Nephron progenitor cell (in vitro differentiated cells): ENCODE data around the gene NUP62.

Experiments
- DNase-seq: peaks from one replicate; pipeline ENCODE4 v3.0.0; 2021
- H3K27ac Mint-ChIP-seq: 2 replicates; pipeline ENCODE4 v1.8.0; 2021; ENCODE audit warnings: mild to moderate bottlenecking, moderate library complexity, mixed read lengths
- H3K27me3 Mint-ChIP-seq: 2 replicates; pipeline ENCODE4 v1.8.0; 2021; ENCODE audit warnings: mild to moderate bottlenecking, low read depth, mixed read lengths; ENCODE audit not compliant: poor library complexity
- H3K36me3 Mint-ChIP-seq: 2 replicates; pipeline ENCODE4 v1.8.0; 2021; ENCODE audit warnings: low read depth, mixed read lengths
- H3K4me1 Mint-ChIP-seq: 2 replicates; pipeline ENCODE4 v1.8.0; 2021; ENCODE audit warnings: mixed read lengths
- H3K4me3 Mint-ChIP-seq: 2 replicates; pipeline ENCODE4 v1.8.0; 2021; ENCODE audit warnings: mild to moderate bottlenecking, moderate library complexity, mixed read lengths
- H3K9me3 Mint-ChIP-seq: 2 replicates; pipeline ENCODE4 v1.8.0; 2021; ENCODE audit warnings: mild to moderate bottlenecking, moderate library complexity, mixed read lengths
- CTCF ChIP-seq: fragments of 200-600 bp; sonication (generic); IDR thresholded peaks from 2 replicates; pipeline ENCODE4 v1.5.0; 2021; ENCODE audit warnings: antibody characterized with exemption

Gene NUP62

GRCh38 chr19:49864890-49865289, 64.4 kb downstream of the NUP62 start:
- no peak for TF ChIP-seq CTCF
- Mint-ChIP-seq H3K4me1 (peaks cover 52% of the 10 kb centered on the region), H3K27ac (no peak overlapping the region), H3K4me3 (no peak overlapping the region), H3K9me3 (no peaks in the 10 kb centered on the region), H3K27me3 (no peaks in the 10 kb centered on the region), H3K36me3 (peaks cover 28% of the 10 kb centered on the region)
- no peak for DNase-seq

GRCh38 chr19:49863935-49864320, 65.4 kb downstream of the NUP62 start:
- no peak for DNase-seq
- Mint-ChIP-seq H3K36me3 (peaks cover 31% of the 10 kb centered on the region), H3K4me1 (peaks cover 55% of the 10 kb centered on the region), H3K9me3 (no peaks in the 10 kb centered on the region), H3K27ac (no peak overlapping the region), H3K27me3 (no peaks in the 10 kb centered on the region), H3K4me3 (no peak overlapping the region)
- TF ChIP-seq CTCF, result no peak

GRCh38 chr19:49863254-49863934, 65.9 kb downstream of the NUP62 start:
- no peak overlapping the region for H3K4me3 Mint-ChIP-seq
- H3K4me1 Mint-ChIP-seq, result peaks cover 55% of the 10 kb centered on the region
- H3K9me3 Mint-ChIP-seq, result no peaks in the 10 kb centered on the region
- peaks cover 34% of the 10 kb centered on the region for H3K36me3 Mint-ChIP-seq
- no peaks in the 10 kb centered on the region for H3K27me3 Mint-ChIP-seq
- DNase-seq, result no peak
- no peak for TF ChIP-seq CTCF
- peak overlapping the region; percentile 27 for H3K27ac Mint-ChIP-seq

- peaks cover 34% of the 10 kb centered on the region for H3K36me3 Mint-ChIP-seq
- peak; percentile 53 for DNase-seq
- H3K27ac Mint-ChIP-seq, result no peak overlapping the region
- H3K4me3 Mint-ChIP-seq, result no peak overlapping the region
- no peaks in the 10 kb centered on the region for H3K27me3 Mint-ChIP-seq
- peaks cover 55% of the 10 kb centered on the region for H3K4me1 Mint-ChIP-seq
- H3K9me3 Mint-ChIP-seq, result no peaks in the 10 kb centered on the region
- TF ChIP-seq CTCF, result no peak
Measured at GRCh38 chr19:49862391-49863253, 66.7 kb downstream of the NUP62 start.

GRCh38 chr19:49861541-49862378, 67.5 kb downstream of the NUP62 start:
- Mint-ChIP-seq H3K4me3 (no peak overlapping the region), H3K9me3 (no peaks in the 10 kb centered on the region), H3K27me3 (no peaks in the 10 kb centered on the region), H3K36me3 (peaks cover 34% of the 10 kb centered on the region), H3K27ac (peak overlapping the region; percentile 42), H3K4me1 (peaks cover 52% of the 10 kb centered on the region)
- TF ChIP-seq CTCF, result no peak
- DNase-seq, result no peak
